ELF-1 (cell line): ENCODE results near the gene PIK3CB.
"Not testable (repeated sequence)": the region's sequence is repeated elsewhere in the genome, so short reads cannot be mapped to it uniquely, and the experiment has no call there.

Source experiments
- DNase-seq: peaks from one replicate; pipeline ENCODE4 v3.0.0-alpha.2; 2016; ENCODE audit warnings: low read depth, low spot score

PIK3CB gene

GRCh38 chr3:138846824-138847223, 12.1 kb upstream of the PIK3CB start:
- not testable (repeated sequence) for DNase-seq

- peak; percentile 85 for DNase-seq
Measured at GRCh38 chr3:138846262-138846791, 11.6 kb upstream of the PIK3CB start.

GRCh38 chr3:138845771-138846173, 11.0 kb upstream of the PIK3CB start:
- DNase-seq: peak; percentile 79

GRCh38 chr3:138845181-138845601, 10.5 kb upstream of the PIK3CB start:
- peak; percentile 72 for DNase-seq

GRCh38 chr3:138842483-138843188, 7.9 kb upstream of the PIK3CB start:
- no peak for DNase-seq

- not testable (repeated sequence) for DNase-seq
Measured at GRCh38 chr3:138838385-138838784, 3.7 kb upstream of the PIK3CB start.

GRCh38 chr3:138835846-138836245, 1.1 kb upstream of the PIK3CB start:
- DNase-seq: not testable (repeated sequence)

- DNase-seq: no peak
Measured at GRCh38 chr3:138835397-138835757, 649 bp upstream of the PIK3CB start.

- peak; percentile 87 for DNase-seq
Measured at GRCh38 chr3:138833899-138834595, 681 bp downstream of the PIK3CB start.

GRCh38 chr3:138832473-138833057, 2.2 kb downstream of the PIK3CB start:
- peak; percentile 88 for DNase-seq

- peak; percentile 58 for DNase-seq
Measured at GRCh38 chr3:138829886-138830510, 4.7 kb downstream of the PIK3CB start.

GRCh38 chr3:138829097-138829496, 5.6 kb downstream of the PIK3CB start:
- no peak for DNase-seq

GRCh38 chr3:138827222-138827621, 7.5 kb downstream of the PIK3CB start:
- no peak for DNase-seq

- DNase-seq: no peak
Measured at GRCh38 chr3:138825336-138825735, 9.4 kb downstream of the PIK3CB start.

GRCh38 chr3:138824114-138824506, 10.6 kb downstream of the PIK3CB start:
- peak; percentile 74 for DNase-seq

GRCh38 chr3:138820379-138820778, 14.3 kb downstream of the PIK3CB start:
- DNase-seq: not testable (repeated sequence)

- no peak for DNase-seq
Measured at GRCh38 chr3:138818185-138818860, 16.4 kb downstream of the PIK3CB start.

- no peak for DNase-seq
Measured at GRCh38 chr3:138817695-138818094, 17.0 kb downstream of the PIK3CB start.

- no peak for DNase-seq
Measured at GRCh38 chr3:138812806-138813205, 21.9 kb downstream of the PIK3CB start.

GRCh38 chr3:138809500-138810256, 25.1 kb downstream of the PIK3CB start:
- no peak for DNase-seq
